Measurements from ENCODE around the gene ANGEL1. TPM values are rescaled to one million over a fixed set of nuclear protein-coding genes. Genes with fewer than 3 reads are reported as not detected.

ANGEL1 gene
- total RNA-seq, 1 donor from 2014 or later = 10.5 TPM

DNA sequence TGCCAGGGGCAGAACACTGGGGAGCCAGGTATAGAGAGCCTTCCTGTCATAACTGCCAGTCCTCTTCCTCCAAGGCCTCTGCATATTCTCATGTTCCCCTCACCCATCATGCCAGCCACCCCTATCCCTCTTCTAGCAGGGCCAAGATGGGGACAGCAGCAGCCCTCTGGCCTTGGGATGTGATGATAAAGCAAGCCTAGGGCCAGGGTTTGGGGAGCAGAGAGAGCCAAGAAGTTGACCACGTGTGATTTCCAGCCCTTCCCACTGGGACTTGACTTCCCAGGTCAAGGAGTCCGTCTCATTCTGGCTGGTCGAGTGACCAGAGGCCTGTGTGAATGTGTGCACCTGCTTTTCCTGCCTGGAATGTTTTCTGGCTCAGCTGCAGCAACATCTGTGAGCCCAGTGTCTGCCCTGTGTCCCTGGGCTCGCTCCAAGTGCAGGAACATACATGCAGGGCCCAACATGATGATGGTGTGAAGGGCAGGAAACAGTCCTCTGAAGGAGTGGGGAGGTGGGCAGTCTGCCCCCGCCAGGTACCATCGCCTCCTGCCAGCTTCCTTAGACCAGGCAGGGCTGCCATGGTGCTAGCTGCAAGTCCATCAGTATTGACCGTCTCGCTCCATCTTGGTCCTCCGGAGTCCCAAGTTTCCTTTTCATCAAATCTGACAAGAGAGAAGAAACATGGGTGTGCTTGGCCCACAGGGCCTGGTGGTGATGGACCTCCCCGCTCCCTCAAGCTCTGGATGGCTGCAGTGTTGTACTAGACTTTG, 30.4 kb downstream of the ANGEL1 start:
- DNase-seq (ENCODE audit: missing footprints) (no peak), ATAC-seq (no peak)
- intact Hi-C loops (cut with DNase I) = no loop called here

DNA sequence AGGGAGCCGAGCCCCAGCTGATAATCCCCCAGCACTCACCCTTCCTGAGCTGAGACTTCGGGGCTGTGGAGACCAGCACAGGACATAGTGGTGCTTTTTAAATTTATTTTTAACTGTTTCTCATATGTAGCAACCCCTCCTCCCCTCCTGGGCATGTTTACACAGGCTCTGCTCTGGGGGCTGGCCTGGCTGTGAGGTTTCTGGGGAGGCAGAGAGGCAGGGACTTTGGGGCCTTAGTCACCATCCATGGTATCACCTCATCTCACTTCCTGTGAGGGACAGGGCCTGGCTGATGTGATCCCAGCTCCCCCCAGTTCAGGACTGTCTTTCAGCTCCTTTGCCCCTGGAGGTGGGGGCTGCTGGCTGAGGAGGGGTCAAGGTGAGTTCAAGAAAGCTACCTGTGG, 31.0 kb downstream of the ANGEL1 start:
- intact Hi-C loops (cut with DNase I) = no loop called here
- ATAC-seq = no peak
- no peak for DNase-seq (ENCODE audit: missing footprints)

DNA sequence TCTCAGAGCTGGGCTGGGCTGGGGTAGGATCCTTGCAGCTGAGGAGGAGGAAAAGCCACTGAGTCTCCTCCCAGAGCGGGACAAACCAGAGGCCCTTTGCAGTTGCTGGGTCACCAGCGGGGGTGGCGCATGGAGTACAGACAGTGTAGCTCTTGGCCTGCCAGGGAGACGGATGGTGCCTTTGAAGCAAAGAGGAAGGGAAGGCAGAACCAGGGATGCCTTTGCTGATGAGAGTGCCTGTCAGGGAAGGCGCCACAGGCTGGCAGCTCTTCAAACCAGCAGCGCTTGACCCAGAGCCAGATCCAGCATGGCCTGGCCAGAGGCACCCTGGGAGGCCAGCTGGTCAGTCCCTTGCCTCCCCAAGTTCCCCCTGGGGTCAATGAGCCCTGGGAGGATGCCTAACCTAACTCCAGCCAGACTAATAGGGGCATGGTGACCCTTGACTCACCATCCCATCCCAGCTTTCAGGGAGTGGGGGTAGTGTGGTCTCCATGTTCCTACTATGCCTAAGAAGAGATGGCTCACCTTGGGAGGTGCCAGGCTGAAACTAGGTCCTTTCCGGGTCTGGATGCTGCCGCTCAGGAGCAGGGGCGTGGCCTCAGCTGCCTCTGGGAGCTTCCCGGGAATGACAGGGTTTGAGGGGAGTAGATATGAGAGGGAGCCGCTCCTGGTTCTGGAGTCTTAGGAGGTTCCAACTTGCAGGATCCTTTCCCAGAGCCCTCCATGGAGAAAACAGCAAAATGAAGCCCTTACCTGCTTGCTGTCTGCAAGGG, 31.6 kb downstream of the ANGEL1 start:
- intact Hi-C loops (cut with DNase I) = no loop called here
- ATAC-seq = no peak
- no peak for DNase-seq (ENCODE audit: missing footprints)

DNA sequence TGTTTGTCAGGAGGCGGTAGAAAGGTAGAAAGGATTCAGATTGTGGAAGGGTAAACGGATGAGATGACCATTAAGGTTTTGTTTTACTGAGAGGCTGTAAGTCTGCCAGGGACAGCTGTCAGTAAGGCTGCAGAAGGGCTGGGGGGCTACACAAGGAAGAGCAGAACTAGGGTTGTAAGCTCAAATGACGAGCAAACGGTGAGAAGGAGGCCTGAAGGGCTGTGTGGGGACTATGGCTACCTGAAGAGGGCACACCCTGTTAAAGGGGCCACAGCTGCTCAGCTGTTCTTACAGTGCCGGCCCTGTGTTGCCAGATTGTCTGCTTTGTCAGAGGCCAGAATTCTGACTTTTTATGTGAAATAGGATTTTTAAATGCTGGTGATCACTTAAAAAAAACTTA, 32.3 kb downstream of the ANGEL1 start:
- intact Hi-C loops (cut with DNase I) = no loop called here
- ATAC-seq = no peak
- DNase-seq (ENCODE audit: missing footprints) = no peak

DNA sequence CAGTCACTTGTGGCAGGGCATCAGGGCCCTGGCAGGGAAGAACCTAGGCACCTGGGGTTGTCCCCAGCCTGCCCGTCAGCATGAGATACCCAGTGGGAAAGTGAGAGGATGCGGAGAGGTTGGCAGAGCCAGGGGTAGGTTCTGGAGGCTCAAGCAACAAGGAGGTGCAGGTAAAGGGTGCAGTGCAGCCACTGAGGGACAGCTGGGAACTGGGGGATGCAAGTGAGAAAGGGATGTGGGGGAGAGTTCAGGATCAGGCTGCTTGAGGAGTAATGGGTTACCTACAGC, 32.7 kb downstream of the ANGEL1 start:
- DNase-seq (ENCODE audit: missing footprints) = no peak
- intact Hi-C loops (cut with DNase I) = no loop called here
- no peak for ATAC-seq

DNA sequence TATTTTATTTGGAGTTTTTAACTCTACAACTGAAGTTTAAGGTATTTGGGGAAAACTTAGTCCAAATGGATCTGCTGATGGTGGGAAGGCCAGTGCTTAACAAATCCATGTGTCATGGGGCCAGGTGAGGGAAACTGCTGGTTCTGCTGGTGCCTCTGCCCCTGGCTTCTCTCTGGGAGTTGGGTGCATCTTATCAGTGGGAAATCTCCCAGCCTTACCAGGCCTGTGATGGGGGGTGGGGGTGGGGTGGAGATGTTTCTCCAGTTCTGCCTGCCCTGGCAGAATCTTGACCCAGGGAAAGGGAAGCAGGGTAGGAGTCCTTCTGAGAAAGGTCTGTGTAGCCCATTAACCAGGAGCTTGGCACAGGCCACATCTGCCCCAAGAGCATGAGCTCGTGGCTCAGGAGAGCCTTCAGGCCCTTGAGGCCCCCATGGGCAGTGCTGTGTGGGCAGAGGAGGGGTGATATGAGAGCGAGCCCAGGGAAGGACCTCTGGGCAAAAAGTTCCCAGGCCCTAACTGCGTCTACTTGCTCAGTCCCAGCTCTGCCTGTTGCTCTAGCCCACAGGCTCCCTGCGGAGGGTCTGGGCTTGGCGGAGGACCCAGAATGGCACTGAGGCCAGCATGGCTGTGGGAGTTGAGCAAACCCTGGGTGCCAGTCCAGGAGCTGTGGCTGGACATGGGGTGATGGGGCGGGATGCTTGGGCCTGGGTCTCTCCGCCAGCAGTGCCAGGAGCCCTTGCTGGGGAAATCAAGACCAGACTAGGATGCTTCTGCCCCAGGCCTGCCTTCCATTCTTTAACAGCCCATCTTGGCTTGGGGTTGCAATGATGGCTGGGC, 33.2 kb downstream of the ANGEL1 start:
- intact Hi-C loops (cut with DNase I) = no loop called here
- DNase-seq (ENCODE audit: missing footprints) (no peak), ATAC-seq (no peak)

DNA sequence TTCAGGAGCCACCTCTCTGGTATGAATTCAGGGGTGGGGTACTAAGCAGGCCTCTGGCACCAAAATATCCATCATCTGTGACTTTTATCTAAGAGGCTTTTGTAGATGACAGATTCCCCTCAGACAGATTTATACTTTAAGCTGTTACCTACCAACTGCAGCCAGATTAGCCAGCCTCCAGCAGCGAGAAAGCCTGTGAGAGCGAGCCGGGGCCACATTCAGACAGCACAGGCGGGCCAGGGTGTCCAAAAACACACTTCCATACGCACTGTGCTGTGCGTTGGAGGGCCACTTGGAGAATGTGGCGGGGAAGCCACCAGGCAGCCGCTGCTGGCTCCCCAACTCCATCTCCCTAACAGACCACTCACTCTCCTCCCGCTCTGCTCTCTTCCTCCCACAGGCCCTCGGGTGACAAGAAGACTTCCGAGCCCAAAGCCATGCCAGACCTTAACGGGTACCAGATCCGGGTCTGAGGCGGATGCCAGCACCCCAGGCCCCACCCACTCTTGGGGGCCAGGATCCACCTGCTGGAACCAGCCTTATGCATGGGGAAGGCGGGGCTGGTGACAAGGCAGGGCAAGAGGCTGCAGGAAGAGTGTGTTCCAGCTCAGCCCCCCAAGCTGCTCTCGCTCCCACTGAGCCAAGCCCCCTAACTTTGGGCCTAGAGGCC, 34.0 kb downstream of the ANGEL1 start:
- ATAC-seq (no peak), DNase-seq (ENCODE audit: missing footprints) (no peak)
- intact Hi-C loops (cut with DNase I) = no loop called here

DNA sequence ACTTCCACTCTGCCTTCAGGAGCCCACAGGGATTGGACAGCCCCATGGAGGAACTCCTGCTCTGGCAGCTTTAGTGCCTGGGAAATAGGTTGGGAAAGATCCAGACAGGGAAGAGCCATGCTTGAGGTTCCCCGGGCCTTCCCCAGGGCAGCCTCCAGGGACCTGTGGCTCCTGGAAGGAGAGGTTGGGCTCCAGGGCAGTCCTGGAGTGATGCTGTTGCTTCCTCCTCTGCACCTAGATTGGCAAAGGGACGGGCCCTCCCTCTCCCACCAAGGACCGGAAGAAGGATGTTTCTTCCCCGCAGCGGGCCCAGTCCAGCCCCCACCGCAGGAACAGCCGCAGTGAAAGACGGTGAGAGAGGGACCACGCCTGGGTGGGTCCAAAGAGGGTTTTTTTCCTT, 35.0 kb downstream of the ANGEL1 start:
- ATAC-seq (no peak), DNase-seq (ENCODE audit: missing footprints) (no peak)
- intact Hi-C loops (cut with DNase I) = no loop called here

DNA sequence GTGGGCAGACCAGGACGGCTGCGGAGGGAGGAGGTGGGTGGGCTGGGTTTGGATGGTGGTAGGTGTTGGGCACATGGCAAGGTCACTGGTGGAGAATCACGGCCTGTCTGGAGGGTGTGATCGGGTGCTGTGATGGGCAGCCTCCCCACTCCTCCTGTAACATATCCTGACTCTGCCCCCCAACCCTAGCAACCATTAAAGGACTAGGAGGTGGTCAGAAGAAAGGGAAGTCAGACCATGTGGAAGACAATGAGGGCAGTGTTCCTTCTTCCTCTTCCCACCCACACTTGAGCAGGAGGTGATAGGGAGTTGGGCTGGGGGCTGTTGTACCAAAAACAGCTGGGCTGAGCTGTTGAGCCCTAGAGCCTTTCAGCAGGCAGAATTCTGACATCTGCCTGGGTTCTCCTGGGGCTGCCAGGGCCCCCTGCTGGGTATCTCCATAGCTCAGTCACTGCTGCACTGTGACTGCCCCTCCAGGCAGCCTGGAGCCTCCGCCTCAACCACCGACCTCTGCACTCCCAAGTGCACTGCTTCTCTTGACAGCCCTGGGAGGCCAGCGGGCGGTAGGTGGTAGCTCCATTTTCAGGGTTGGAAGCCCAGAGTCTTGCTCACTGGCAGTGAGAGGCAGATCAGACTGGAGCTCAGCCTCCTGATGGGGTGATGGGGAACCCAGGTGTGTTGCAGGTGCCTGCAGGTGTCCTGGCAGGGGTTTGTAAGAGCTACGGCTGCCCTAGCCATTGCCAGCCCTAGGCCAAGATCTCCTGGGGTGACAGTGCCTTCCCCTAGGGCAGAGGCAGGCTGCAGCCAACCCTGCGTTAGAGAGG, 36.0 kb downstream of the ANGEL1 start:
- intact Hi-C loops (cut with DNase I) = no loop called here
- no peak for ATAC-seq
- DNase-seq (ENCODE audit: missing footprints) = no peak

DNA sequence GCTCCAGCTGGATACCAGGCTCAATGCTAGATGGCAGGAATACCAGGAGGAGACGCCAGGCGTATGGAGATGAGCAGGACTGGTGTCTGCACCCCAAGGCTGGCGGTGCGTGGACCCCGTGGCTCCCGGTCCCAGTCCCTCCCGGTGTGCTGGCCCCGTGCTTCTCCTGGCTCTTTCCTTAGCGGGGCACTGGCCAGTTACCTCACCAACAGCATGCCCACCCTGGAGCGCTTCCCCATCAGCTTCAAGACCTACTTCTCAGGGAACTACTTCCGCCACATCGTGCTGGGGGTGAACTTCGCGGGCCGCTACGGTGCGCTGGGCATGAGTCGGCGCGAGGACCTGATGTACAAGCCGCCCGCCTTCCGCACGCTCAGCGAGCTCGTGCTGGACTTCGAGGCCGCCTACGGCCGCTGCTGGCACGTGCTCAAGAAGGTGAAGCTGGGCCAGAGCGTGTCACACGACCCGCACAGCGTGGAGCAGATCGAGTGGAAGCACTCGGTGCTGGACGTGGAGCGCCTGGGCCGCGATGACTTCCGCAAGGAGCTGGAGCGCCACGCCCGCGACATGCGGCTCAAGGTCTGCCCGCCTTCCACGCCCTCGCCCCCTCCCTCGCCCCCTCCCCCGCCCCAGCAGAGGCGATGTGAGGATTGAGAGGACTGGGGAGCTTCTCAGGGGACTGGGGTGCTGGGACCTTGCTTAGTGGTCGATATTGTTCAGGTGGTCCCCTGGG, 36.8 kb downstream of the ANGEL1 start:
- ATAC-seq = no peak
- intact Hi-C loops (cut with DNase I) = no loop called here
- DNase-seq (ENCODE audit: missing footprints) = no peak

DNA sequence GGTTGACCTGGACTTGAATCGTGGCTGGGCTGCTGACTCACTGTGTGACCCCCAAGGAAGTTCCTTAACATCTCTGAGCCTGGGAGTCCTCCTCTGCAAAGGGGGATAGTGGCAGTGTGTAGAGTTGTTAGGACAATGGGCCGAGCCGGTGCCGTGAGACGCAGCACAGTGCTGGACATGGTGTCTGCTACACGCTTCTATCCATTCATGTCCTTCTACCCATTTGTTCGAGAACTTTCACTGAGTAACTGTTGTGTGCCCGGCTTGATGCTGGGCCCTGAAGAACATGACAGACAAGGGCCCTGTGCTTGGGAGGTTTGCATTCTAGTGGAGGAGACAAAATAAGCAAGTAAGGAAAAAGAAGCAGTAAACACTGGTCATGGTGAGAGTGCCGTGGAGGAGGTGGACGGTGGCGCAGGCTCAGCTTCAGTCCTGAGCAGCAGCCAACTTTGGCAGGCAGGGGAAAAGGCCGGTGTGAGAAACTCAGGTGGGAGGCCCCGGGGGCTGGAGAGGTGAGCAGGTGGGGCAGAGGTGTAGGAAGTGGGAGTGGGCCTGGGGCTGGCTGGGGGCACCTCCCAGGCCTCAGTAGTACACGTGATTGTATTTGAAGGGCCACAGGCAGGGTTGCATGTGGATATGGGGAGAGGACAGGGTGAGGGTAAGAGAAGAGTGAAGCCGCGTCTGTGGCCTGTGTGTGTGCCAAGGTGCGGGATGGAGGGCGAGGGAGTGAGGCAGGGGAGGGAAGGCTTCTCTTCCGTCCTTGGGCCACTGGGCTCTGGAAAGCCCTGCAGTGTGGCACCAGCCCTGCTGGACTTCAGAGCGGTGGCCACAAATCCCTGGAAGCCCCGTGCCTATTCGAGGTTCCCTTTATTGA, 37.6 kb downstream of the ANGEL1 start:
- DNase-seq (ENCODE audit: missing footprints) = no peak
- intact Hi-C loops (cut with DNase I) = no loop called here
- no peak for ATAC-seq

DNA sequence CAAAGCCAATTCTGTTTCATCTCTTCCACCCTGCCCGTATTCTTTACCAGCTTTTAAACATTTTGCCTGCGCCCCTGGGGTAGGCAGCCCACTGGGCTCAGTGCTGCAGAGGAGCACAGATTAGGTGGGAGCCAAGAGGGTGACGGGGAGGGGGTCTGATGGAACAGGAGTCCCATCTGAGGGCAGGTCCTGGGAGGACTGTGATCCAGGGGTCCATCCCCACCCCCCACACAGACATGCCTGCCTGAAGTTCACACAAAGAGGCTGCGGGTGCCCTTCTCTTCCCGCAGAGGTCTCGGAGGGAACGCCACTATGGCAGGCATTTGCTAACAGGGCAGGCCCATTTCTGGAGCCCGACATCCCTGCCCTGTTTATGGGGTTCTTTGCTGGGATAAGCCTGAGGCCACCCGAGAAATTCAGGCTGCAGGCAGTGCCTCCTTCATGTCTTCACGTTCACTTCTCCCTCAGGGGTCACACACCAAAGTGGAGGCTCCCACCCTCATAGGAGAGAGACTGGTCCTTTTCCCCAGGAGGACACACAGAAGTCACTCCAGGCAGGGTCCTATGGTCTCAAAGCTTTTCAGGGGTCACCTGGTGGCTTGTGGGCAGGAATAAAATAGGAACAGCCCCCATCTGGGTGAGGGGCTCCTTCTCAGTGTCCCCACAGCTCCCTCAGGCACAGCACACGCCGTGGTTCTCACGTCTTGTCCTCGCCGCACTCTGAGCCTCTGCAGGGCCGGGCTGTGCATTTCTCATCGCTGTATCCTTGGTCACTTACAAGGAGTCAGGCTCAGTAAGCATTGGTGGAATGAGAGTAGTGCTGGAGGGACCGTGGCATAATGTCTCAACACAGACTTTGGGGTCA, 38.5 kb downstream of the ANGEL1 start:
- intact Hi-C loops (cut with DNase I) = no loop called here
- no peak for DNase-seq (ENCODE audit: missing footprints)
- no peak for ATAC-seq

DNA sequence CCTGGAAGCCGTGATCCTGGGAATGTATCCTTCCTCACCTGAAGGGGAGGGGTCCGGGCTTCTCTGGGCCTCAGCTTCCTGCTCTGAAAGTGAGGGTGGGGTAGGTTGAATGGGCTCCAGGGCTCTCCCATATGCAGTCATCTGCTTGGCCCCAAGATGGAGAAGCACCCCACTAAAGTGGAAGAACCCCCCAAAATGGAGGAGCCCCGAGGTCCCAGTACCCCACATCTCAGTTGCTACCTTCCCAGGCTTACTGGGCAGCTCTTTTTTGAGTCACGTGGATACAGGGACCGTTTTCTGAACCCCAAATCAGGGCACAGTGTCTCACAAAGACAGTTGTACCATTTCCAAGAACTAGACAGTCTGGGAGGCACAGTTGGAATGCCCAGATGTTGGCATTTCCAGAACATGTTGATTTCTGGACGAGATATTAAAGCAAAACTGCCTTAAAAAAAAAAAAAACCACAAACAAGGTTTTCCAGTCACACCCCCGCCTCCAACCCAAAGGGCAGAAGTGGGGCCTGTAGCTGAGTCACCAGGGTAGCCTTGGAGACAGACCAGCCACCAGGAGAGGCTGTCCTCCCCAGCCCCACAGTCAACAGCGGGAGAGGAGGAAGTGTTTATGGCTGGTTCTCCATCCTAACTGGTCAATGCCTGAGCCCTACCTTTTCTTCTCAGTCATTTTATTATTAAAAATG, 39.3 kb downstream of the ANGEL1 start:
- DNase-seq (ENCODE audit: missing footprints) (peak; percentile 85), ATAC-seq (peak; percentile 73)
- intact Hi-C loops (cut with DNase I) = no loop called here

DNA sequence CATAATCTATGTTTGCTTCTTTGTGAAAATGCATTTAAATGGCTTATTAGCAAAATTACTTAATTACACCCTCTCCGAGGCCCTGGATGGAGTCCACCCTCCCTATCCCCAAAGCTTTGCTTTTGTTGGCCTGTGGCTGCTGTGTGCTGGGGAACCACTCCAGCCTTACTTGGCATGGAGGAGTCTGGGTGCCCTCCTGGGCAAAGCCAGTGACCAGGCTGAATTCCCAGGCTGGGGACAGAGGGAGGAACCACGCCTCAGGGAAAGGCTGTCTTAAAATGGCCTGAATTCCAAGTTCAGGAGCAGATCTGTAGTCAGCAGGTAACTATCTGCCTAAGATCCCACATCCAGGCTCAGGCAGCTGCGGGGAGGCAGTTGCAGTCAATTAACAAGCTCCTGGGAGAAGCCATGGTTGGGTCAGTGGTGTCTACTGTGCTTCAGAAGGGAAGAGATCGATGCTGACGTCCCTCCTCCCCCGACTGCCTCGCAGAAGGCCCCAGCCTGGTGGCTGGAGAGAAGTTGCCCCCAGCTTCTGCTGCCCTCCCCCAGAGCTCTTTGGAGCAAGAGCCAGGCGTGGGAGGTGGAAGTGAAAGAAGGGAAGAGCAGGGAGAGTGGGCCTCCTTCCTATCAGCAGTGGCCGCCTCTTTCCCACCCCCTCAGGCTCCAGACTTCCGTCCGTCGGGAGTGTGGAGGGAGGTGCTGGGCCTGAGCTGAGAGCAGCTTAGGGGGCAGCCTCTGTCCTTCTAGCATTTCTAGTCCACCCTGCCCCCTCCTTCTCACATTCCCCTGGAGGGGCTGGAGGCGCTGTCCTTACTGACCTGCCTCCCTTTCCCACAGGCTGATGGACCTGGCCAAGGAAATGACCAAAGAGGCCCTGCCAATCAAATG, 40.1 kb downstream of the ANGEL1 start:
- DNase-seq (ENCODE audit: missing footprints) (no peak), ATAC-seq (peak; percentile 65)
- intact Hi-C loops (cut with DNase I) = no loop called here

Data from Right ventricle myocardium inferior (tissue), 1 donor.